Measurements from ENCODE around the gene APEH. TPM values are rescaled to one million over a fixed set of nuclear protein-coding genes. Genes with fewer than 3 reads are reported as not detected.

The APEH gene
- total and polyA plus RNA-seq, 9 of the 15 experiments (the other 6 are each of a cell fraction or from before 2014, with no cell fraction given) = 70.9 to 177 (median 117) TPM

- TF ChIP-seq ILK (tag; IDR thresholded peaks at IDR 0.05; ENCODE audit: borderline replicate concordance, low read depth) (no peak), HDGF (IDR thresholded peaks at IDR 0.05) (no peak), GABPB1 (CRISPR knock-in tag; IDR thresholded peaks at IDR 0.05) (peak; percentile 96), ZNF830 (CRISPR knock-in tag; IDR thresholded peaks at IDR 0.05) (no peak), CREM (IDR thresholded peaks at IDR 0.05; ENCODE audit: low read depth) (peak; percentile 65), RNF2 (IDR thresholded peaks at IDR 0.05) (no peak), ZHX1 (conservative IDR thresholded peaks at IDR 0.05; ENCODE audit: low read length) (no peak), NFXL1 (CRISPR knock-in tag; IDR thresholded peaks at IDR 0.05) (no peak), PPARD (CRISPR knock-in tag; IDR thresholded peaks at IDR 0.05) (no peak), SMARCE1 (IDR thresholded peaks at IDR 0.05) (no peak; the same call in 1 of the 2 replicates), ZNF277 (CRISPR knock-in tag; IDR thresholded peaks at IDR 0.05; ENCODE audit: borderline replicate concordance) (no peak), SNIP1 (IDR thresholded peaks at IDR 0.05; ENCODE audit: low read depth) (no peak), THRAP3 (IDR thresholded peaks at IDR 0.05; ENCODE audit: borderline replicate concordance) (no peak), HINFP (tag; conservative IDR thresholded peaks at IDR 0.05; ENCODE audit: low read depth) (peak; percentile 96), RBM39 (optimal IDR thresholded peaks at IDR 0.05; ENCODE audit: low read depth, low read length) (no peak), POLR2H (tag; IDR thresholded peaks at IDR 0.05; ENCODE audit: low read depth) (no peak), ZNF253 (CRISPR knock-in tag; conservative IDR thresholded peaks at IDR 0.05) (no peak), CREB1 (IDR thresholded peaks at IDR 0.05) (no peak), CREB1 (CRISPR knock-in tag; IDR thresholded peaks at IDR 0.05) (peak; percentile 40; the same call in 1 of the 2 replicates), SIX5 (IDR thresholded peaks at IDR 0.05; ENCODE audit: borderline replicate concordance in 1 of 2, insufficient read depth in 1 of 2, low read depth in 1 of 2, low read length in 2 of 2) (no peak)
These were observed 15.1 kb downstream of the APEH start, which contains the start of the genes MST1 and RNF123 (continued) for GRCh38 chr3:49689046-49689907.
